ENCODE data around the gene VCAN.
A peak's percentile ranks its signal among the peaks of the same experiment; 100 is the strongest.

VCAN gene

DNA sequence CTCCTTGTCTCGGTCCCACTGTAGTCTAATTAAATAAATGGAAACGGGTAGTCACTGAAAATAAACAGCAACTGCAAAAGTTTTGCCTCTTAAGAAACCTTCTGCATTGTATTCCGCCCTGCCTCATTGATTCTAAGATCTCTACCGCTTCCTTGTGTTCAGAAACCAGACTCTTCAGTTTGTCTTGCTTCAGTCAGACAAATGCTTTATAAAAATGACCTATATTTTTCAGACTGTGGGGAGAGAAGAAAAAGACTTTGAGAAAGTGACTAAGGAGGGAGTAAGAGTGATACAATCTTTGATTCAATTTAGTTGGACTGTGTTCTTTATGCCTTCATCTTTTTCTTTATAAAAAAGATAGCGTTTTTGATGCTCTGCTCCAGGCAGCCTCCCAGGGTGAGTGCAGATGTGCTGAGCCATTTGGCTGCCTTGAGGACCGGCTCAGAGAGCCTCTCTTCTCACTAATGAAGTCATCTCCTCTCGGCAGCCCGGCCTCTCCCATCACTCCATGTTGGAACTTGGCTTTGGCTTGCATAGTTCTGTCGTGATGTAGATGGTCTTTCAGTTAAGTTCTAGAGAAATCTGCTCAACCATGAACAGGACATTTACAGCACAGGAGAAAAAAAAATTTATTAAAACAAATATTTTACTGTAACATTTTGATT, 4.0 kb upstream of the VCAN start:
- no peak overlapping the region for H3K4me3 ChIP-seq (ENCODE audit: low read depth, low read length)
- DNase-seq (ENCODE audit: low read depth), result no peak
- TF ChIP-seq, protein P1, sequence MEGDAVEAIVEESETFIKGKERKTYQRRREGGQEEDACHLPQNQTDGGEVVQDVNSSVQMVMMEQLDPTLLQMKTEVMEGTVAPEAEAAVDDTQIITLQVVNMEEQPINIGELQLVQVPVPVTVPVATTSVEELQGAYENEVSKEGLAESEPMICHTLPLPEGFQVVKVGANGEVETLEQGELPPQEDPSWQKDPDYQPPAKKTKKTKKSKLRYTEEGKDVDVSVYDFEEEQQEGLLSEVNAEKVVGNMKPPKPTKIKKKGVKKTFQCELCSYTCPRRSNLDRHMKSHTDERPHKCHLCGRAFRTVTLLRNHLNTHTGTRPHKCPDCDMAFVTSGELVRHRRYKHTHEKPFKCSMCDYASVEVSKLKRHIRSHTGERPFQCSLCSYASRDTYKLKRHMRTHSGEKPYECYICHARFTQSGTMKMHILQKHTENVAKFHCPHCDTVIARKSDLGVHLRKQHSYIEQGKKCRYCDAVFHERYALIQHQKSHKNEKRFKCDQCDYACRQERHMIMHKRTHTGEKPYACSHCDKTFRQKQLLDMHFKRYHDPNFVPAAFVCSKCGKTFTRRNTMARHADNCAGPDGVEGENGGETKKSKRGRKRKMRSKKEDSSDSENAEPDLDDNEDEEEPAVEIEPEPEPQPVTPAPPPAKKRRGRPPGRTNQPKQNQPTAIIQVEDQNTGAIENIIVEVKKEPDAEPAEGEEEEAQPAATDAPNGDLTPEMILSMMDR (IDR thresholded peaks at IDR 0.05; ENCODE audit: low read depth, low read length, missing control alignments), result no peak

DNA sequence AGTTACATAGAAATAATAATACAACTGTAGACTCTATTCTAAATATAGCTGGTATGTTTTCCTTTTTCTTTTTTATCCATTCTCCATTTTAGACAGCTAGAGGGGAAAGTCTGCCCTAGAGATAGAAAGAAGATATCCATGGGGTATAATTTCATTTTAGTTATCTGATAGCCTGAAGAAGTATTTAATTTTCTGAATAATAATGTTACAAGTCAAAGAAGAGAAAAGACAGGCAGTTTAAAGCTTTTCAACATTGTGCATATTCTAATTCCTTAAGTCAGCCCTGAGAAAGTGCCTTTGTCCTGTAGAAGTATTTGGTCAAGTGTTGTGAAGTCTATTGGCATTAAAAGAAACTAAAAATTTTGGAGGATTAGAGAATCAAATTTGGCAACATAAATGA, 2.5 kb upstream of the VCAN start:
- TF ChIP-seq, protein P1 (IDR thresholded peaks at IDR 0.05; ENCODE audit: low read depth, low read length, missing control alignments), result no peak
- DNase-seq (ENCODE audit: low read depth), result no peak
- no peak overlapping the region for H3K4me3 ChIP-seq (ENCODE audit: low read depth, low read length)

DNA sequence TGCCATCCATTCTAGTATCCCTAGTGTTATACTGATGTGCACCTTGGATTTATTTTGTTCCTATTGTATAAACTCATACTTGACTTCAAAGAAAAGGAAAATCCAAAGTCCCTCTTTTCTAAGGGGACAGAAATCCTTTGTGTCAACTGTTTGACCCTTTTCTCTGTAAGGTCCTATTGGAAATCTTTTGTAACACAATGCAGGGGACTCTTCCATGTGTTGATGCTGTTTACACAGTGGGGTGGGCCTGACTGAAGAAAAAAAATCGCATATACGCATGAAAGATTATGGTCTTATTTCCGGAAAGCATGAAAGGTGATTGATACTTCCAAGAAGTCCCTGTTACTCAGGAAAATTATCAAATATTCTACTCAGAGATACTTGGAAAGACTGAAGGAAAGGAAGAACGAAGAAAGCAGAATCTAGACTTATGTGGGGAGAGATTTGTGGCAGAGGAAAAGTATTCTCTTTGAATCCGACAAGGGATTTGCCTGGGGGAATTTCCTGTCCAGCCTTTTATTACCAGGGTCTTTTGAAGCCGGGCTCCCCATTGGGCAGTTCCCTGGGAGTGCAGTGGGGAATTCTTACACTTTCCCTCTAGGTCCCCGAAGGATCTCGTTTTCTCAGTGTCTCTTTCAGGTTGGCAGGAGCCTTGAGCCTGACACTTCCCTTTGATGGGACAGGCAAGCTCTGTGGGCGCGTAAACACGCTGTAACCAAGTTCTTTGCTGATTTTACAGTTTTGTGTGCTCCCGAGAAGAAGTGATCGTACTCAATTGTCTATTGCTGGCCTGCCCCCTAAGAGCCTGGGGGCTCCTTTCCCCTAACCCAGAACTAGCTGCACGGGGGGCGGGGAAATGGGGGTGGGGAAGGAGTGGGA, 779 bp upstream of the VCAN start:
- DNase-seq (ENCODE audit: low read depth), result no peak
- TF ChIP-seq, protein P1 (IDR thresholded peaks at IDR 0.05; ENCODE audit: low read depth, low read length, missing control alignments), result no peak
- no peak overlapping the region for H3K4me3 ChIP-seq (ENCODE audit: low read depth, low read length)

GRCh38 chr5:83472213-83472507, 616 bp downstream of the VCAN start:
- TF ChIP-seq, protein P1 (IDR thresholded peaks at IDR 0.05; ENCODE audit: low read depth, low read length, missing control alignments), result no peak
- H3K4me3 ChIP-seq (ENCODE audit: low read depth, low read length), result peak overlapping the region; percentile 2; the same call in 1 of the 2 replicates

GRCh38 chr5:83472508-83473345, 1.2 kb downstream of the VCAN start:
- peak overlapping the region; percentile 56 for H3K4me3 ChIP-seq (ENCODE audit: low read depth, low read length)
- TF ChIP-seq, protein P1 (IDR thresholded peaks at IDR 0.05; ENCODE audit: low read depth, low read length, missing control alignments), result no peak
- DNase-seq (ENCODE audit: low read depth), result no peak

More at GRCh38 chr5:83472213-83472507, 616 bp downstream of the VCAN start:
- DNase-seq (ENCODE audit: low read depth), result no peak

DNA sequence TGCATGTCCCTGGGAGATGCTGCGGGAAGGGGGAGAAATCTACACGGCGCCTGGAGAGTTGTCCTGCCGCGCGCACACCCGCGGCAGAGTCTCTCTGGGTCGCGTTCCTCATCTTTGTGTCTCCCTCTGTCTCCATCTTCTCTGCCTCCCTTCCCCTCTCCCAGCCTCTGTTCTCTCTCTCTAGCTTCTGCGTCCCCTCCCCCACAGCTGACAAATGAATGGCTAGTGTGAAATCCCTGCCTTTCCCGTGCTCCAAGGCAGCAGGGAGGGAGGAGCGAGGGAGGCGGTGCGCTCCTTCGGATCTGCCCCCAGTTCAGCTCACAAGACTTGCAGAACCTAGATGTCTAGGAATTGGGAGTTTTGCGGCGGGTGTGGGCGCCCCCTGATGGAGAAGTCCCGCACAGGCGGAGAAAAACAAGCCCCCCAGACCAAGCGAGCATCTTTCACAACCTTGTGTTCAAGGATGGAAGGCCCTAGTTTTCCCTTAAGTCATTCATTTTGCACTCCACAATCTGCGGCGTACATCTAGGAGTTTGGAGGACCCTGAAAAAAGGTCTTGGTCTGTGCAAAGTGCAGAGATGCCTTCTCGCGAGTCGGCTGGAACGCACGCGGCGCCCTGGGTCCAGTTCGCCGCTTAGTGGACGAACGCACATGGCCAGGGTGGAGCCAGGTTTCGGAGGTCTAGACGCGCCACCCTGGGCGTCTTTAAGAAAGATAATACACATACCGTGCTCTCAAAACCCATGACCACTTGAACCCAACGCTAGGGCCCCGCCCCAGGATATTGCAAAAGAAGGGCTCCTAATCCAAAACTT, 2.0 kb downstream of the VCAN start:
- TF ChIP-seq, protein P1 (IDR thresholded peaks at IDR 0.05; ENCODE audit: low read depth, low read length, missing control alignments), result peak; percentile 83
- peak; percentile 26 for DNase-seq (ENCODE audit: low read depth)
- peak overlapping the region; percentile 56 for H3K4me3 ChIP-seq (ENCODE audit: low read depth, low read length)
